ENCODE data around the gene NELL2.
"Not testable (repeated sequence)": the region's sequence is repeated elsewhere in the genome, so short reads cannot be mapped to it uniquely, and the experiment has no call there.

Gene NELL2

DNA sequence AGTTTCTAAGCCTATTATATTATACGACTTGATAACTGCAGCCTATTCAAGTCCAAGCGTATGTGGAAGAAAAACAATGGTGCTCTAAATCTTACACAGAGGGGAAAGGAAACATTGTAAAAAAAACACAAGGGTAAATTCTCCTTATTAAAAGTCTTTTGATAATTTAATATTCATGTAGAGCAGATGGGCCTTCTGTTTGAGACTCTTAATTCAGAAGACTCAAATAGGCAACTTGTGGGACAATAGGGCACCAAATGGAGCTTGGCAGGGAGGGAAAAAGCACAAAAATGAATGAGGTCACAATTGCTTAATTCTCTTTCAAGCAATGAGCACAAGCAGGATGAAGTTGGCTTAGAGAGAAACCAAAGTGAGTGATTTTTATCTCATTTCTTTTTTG, 159.4 kb downstream of the NELL2 start:
- Mint-ChIP-seq H3K27ac (no peak overlapping the region), H3K9me3 (no peaks in the 10 kb centered on the region), H3K36me3 (ENCODE audit: low read depth) (no peaks in the 10 kb centered on the region)

GRCh38 chr12:44711736-44712135, 164.4 kb downstream of the NELL2 start:
- Mint-ChIP-seq H3K36me3 (ENCODE audit: low read depth) (no peaks in the 10 kb centered on the region), H3K27ac (no peak overlapping the region)

More for the DNA sequence above, 159.4 kb downstream of the NELL2 start:
- H3K4me3 Mint-ChIP-seq, result no peak overlapping the region
- no peaks in the 10 kb centered on the region for H3K4me1 Mint-ChIP-seq (ENCODE audit: low read depth)
- no peaks in the 10 kb centered on the region for H3K27me3 Mint-ChIP-seq (ENCODE audit: low read depth)

GRCh38 chr12:44709166-44709565, 166.9 kb downstream of the NELL2 start:
- no peaks in the 10 kb centered on the region for H3K27me3 Mint-ChIP-seq (ENCODE audit: low read depth)
- no peak overlapping the region for H3K4me3 Mint-ChIP-seq

More at GRCh38 chr12:44711736-44712135, 164.4 kb downstream of the NELL2 start:
- no peaks in the 10 kb centered on the region for H3K9me3 Mint-ChIP-seq
- no peaks in the 10 kb centered on the region for H3K4me1 Mint-ChIP-seq (ENCODE audit: low read depth)
- H3K4me3 Mint-ChIP-seq, result no peak overlapping the region
- H3K27me3 Mint-ChIP-seq (ENCODE audit: low read depth), result no peaks in the 10 kb centered on the region

GRCh38 chr12:44708218-44708617, 167.9 kb downstream of the NELL2 start:
- no peaks in the 10 kb centered on the region for H3K27me3 Mint-ChIP-seq (ENCODE audit: low read depth)
- no peaks in the 10 kb centered on the region for H3K36me3 Mint-ChIP-seq (ENCODE audit: low read depth)
- no peak overlapping the region for H3K27ac Mint-ChIP-seq

More at GRCh38 chr12:44709166-44709565, 166.9 kb downstream of the NELL2 start:
- Mint-ChIP-seq H3K4me1 (ENCODE audit: low read depth) (no peaks in the 10 kb centered on the region), H3K27ac (no peak overlapping the region), H3K36me3 (ENCODE audit: low read depth) (no peaks in the 10 kb centered on the region), H3K9me3 (no peaks in the 10 kb centered on the region)

GRCh38 chr12:44703182-44703910, 172.8 kb downstream of the NELL2 start:
- Mint-ChIP-seq H3K4me1 (ENCODE audit: low read depth) (no peaks in the 10 kb centered on the region), H3K27ac (no peak overlapping the region), H3K27me3 (ENCODE audit: low read depth) (no peaks in the 10 kb centered on the region), H3K36me3 (ENCODE audit: low read depth) (no peaks in the 10 kb centered on the region), H3K9me3 (no peaks in the 10 kb centered on the region), H3K4me3 (no peak overlapping the region)

More at GRCh38 chr12:44708218-44708617, 167.9 kb downstream of the NELL2 start:
- no peak overlapping the region for H3K4me3 Mint-ChIP-seq
- no peaks in the 10 kb centered on the region for H3K4me1 Mint-ChIP-seq (ENCODE audit: low read depth)
- H3K9me3 Mint-ChIP-seq, result no peaks in the 10 kb centered on the region

GRCh38 chr12:44697511-44697910, 178.6 kb downstream of the NELL2 start:
- Mint-ChIP-seq H3K4me1 (ENCODE audit: low read depth) (no peaks in the 10 kb centered on the region), H3K9me3 (peaks cover 3% of the 10 kb centered on the region), H3K27ac (no peak overlapping the region), H3K4me3 (no peak overlapping the region), H3K27me3 (ENCODE audit: low read depth) (no peaks in the 10 kb centered on the region), H3K36me3 (ENCODE audit: low read depth) (no peaks in the 10 kb centered on the region)

GRCh38 chr12:44696542-44696941, 179.6 kb downstream of the NELL2 start:
- H3K9me3 Mint-ChIP-seq, result peaks cover 3% of the 10 kb centered on the region
- no peaks in the 10 kb centered on the region for H3K27me3 Mint-ChIP-seq (ENCODE audit: low read depth)
- no peaks in the 10 kb centered on the region for H3K4me1 Mint-ChIP-seq (ENCODE audit: low read depth)
- H3K27ac Mint-ChIP-seq, result no peak overlapping the region
- no peaks in the 10 kb centered on the region for H3K36me3 Mint-ChIP-seq (ENCODE audit: low read depth)
- no peak overlapping the region for H3K4me3 Mint-ChIP-seq

- Mint-ChIP-seq H3K9me3 (peaks cover 6% of the 10 kb centered on the region), H3K27ac (no peak overlapping the region), H3K36me3 (ENCODE audit: low read depth) (peaks cover 2% of the 10 kb centered on the region), H3K4me3 (no peak overlapping the region), H3K27me3 (ENCODE audit: low read depth) (no peaks in the 10 kb centered on the region), H3K4me1 (ENCODE audit: low read depth) (no peaks in the 10 kb centered on the region)
Observed at GRCh38 chr12:44694017-44694416, 182.1 kb downstream of the NELL2 start.

DNA sequence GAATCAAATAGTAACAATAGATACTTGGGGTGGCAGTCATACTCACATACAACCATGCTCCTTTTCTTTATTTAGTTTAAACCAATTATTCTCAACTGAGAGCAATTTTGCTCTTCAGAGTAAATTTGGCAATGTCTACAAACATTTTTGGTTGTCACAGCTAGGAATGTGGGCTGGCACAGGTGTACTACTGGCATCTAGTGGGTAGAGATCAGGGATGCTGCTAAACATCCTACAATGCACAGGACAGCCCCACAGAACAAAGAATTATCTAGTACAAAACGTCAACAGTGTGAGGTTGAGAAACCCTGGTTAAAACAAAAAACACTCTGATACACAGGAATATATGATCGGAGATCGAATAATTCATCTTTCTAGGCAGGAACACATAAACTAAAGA, 186.5 kb downstream of the NELL2 start:
- H3K4me3 Mint-ChIP-seq, result no peak overlapping the region
- no peaks in the 10 kb centered on the region for H3K4me1 Mint-ChIP-seq (ENCODE audit: low read depth)
- H3K27me3 Mint-ChIP-seq (ENCODE audit: low read depth), result no peaks in the 10 kb centered on the region
- H3K27ac Mint-ChIP-seq, result no peak overlapping the region
- peaks cover 17% of the 10 kb centered on the region for H3K9me3 Mint-ChIP-seq
- peaks cover 4% of the 10 kb centered on the region for H3K36me3 Mint-ChIP-seq (ENCODE audit: low read depth)

- not testable (repeated sequence) for H3K27ac Mint-ChIP-seq; H3K4me1 Mint-ChIP-seq (ENCODE audit: low read depth); H3K27me3 Mint-ChIP-seq (ENCODE audit: low read depth); H3K4me3 Mint-ChIP-seq; H3K36me3 Mint-ChIP-seq (ENCODE audit: low read depth)
- H3K9me3 Mint-ChIP-seq, result peaks cover 14% of the 10 kb centered on the region
Observed at GRCh38 chr12:44686821-44687432, 189.2 kb downstream of the NELL2 start.

- Mint-ChIP-seq H3K4me3 (no peak overlapping the region), H3K9me3 (no peaks in the 10 kb centered on the region), H3K27ac (no peak overlapping the region), H3K4me1 (ENCODE audit: low read depth) (no peaks in the 10 kb centered on the region), H3K36me3 (ENCODE audit: low read depth) (no peaks in the 10 kb centered on the region), H3K27me3 (ENCODE audit: low read depth) (no peaks in the 10 kb centered on the region)
Observed at GRCh38 chr12:44677724-44678123, 198.4 kb downstream of the NELL2 start.

- peaks cover 12% of the 10 kb centered on the region for H3K9me3 Mint-ChIP-seq
Observed at GRCh38 chr12:44674875-44675274, 201.2 kb downstream of the NELL2 start.

DNA sequence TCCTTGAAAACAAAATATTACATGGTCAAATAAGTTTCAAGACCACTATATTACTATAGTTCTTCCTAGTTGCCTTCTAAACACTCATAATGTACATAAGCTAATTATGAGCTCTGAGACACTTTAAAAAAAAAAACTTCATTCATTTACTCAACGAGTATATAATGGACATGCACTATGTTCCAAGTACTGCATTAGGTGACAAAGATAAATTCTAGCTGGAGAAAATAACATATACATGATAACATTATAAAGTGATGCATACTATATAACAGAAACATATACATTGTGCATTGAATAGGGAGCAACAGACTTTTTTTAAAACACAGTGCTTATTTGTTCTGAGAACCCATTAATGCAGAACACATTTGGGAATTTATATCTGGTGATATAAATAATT, 202.3 kb downstream of the NELL2 start:
- Mint-ChIP-seq H3K4me3 (no peak overlapping the region), H3K36me3 (ENCODE audit: low read depth) (peaks cover 1% of the 10 kb centered on the region), H3K27ac (no peak overlapping the region), H3K4me1 (ENCODE audit: low read depth) (no peaks in the 10 kb centered on the region), H3K9me3 (peaks cover 21% of the 10 kb centered on the region), H3K27me3 (ENCODE audit: low read depth) (no peaks in the 10 kb centered on the region)

More at GRCh38 chr12:44674875-44675274, 201.2 kb downstream of the NELL2 start:
- Mint-ChIP-seq H3K36me3 (ENCODE audit: low read depth) (peaks cover 1% of the 10 kb centered on the region), H3K4me3 (no peak overlapping the region), H3K4me1 (ENCODE audit: low read depth) (no peaks in the 10 kb centered on the region), H3K27me3 (ENCODE audit: low read depth) (no peaks in the 10 kb centered on the region), H3K27ac (no peak overlapping the region)

DNA sequence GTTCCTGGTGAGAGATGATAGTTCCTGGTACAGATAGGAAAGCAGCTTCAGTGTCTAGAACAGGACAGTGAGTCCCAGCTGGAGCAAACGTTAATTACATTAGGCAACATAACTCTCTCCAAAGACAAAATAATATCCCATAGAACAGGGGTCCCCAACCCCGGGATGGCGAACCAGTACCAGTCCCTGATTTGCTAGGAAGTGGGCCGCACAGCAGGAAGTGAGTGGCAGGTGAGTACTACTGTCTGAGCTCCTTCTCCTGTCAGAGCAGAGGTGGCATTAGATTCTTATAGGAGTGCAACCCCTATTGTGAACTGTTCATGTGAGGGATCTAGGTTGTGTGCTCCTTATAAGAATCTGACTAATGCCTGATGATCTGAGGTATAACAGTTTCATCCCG, 204.1 kb downstream of the NELL2 start:
- H3K36me3 Mint-ChIP-seq (ENCODE audit: low read depth), result peaks cover 1% of the 10 kb centered on the region
- no peak overlapping the region for H3K4me3 Mint-ChIP-seq
- H3K27ac Mint-ChIP-seq, result no peak overlapping the region
- H3K27me3 Mint-ChIP-seq (ENCODE audit: low read depth), result no peaks in the 10 kb centered on the region
- H3K9me3 Mint-ChIP-seq, result peaks cover 25% of the 10 kb centered on the region
- H3K4me1 Mint-ChIP-seq (ENCODE audit: low read depth), result no peaks in the 10 kb centered on the region

DNA sequence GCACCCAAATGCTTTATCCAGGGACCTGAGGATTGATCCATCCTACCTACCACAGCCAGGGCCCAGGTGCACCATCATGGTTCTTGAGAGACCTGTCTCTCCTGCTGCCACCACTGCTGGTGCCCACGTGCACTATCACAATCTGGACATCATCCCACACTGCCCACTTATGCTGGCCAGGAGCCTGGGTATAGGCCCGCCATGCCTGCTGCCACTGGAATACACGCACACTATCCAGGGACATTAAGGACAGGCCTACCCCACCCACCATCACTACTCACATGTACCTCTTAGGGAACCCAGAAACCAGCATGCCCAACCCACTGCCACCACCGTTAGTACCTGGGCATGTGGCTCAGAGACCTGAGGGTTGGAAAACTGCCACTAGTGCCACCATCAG, 207.7 kb downstream of the NELL2 start:
- Mint-ChIP-seq H3K27ac (no peak overlapping the region), H3K4me1 (ENCODE audit: low read depth) (no peaks in the 10 kb centered on the region), H3K27me3 (ENCODE audit: low read depth) (no peaks in the 10 kb centered on the region), H3K4me3 (no peak overlapping the region), H3K36me3 (ENCODE audit: low read depth) (peaks cover 1% of the 10 kb centered on the region), H3K9me3 (peaks cover 25% of the 10 kb centered on the region)
